Lower leg skin (tissue), 3 donors: ENCODE results near the gene KSR2.

Source experiments
- CTCF ChIP-seq, 3 donors: fragments of 450-650 bp; IDR thresholded peaks; one replicate each; pipeline ENCODE4 v1.5.1; 2016; ENCODE audit warnings: antibody characterized with exemption in 3 of 3, mild to moderate bottlenecking in 3 of 3, moderate library complexity in 2 of 3
- POLR2A ChIP-seq, 2 donors: fragments of 450-650 bp; IDR thresholded peaks; one replicate each; pipeline ENCODE4 v1.6.1; 2016 to 2017; ENCODE audit warnings: antibody characterized with exemption in 2 of 2, mild to moderate bottlenecking in 1 of 2, moderate library complexity in 1 of 2

GRCh38 chr12:117538032-117538690, 430.6 kb downstream of the KSR2 start:
- TF ChIP-seq CTCF (IDR thresholded peaks at IDR 0.05) = no peak
- no peak for TF ChIP-seq POLR2A (IDR thresholded peaks at IDR 0.05)
